ENCODE results near the gene DYSF.

GRCh38 chr2:71513721-71514120 lies 60.4 kb downstream of the DYSF start:
- TF ChIP-seq CTCF (IDR thresholded peaks at IDR 0.05) (no peak), EZH2 (IDR thresholded peaks at IDR 0.05; ENCODE audit: borderline replicate concordance, insufficient read depth, low read depth, low read length, poor library complexity, severe bottlenecking) (no peak)

Data from B cell (primary cell).